Measurements from ENCODE around the gene FGF7.

GRCh38 chr15:49423021-49423420 lies at the start of gene FGF7:
- TF ChIP-seq CTCF (conservative IDR thresholded peaks at IDR 0.05) (no peak), ZFX (IDR thresholded peaks at IDR 0.05) (no peak)
